22Rv1 (cell line): Measurements from ENCODE around the gene PALD1.

Source experiments
- ZFX ChIP-seq: fragments of 450-650 bp; IDR thresholded peaks from 2 replicates; pipeline ENCODE4 v1.6.1; 2017; ENCODE audit warnings: antibody characterized with exemption, borderline replicate concordance
- TF ChIP-seq, protein P1 (sequence below): fragments of 450-650 bp; IDR thresholded peaks from 2 replicates; pipeline ENCODE4 v1.5.1; 2017; ENCODE audit warnings: mild to moderate bottlenecking

DNA sequence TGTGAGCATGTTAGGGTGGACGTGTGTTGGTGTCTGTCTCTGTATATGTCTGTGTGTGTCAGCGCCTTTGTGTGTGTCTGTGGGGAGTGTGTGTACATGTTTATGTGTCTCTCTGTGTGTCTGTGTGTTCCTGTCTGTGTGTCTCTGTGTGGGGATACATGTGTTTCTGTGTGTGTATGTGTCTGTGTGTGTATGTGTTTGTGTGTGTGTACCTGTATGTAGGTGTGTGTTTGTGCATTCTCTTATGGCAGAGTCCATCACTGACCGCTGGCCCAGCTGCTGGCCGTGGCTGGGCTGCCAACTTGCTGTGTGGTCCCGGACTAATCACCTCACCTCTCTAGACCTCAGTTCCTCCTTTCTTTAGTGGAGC lies 54.6 kb downstream of the PALD1 start:
- TF ChIP-seq, protein P1, sequence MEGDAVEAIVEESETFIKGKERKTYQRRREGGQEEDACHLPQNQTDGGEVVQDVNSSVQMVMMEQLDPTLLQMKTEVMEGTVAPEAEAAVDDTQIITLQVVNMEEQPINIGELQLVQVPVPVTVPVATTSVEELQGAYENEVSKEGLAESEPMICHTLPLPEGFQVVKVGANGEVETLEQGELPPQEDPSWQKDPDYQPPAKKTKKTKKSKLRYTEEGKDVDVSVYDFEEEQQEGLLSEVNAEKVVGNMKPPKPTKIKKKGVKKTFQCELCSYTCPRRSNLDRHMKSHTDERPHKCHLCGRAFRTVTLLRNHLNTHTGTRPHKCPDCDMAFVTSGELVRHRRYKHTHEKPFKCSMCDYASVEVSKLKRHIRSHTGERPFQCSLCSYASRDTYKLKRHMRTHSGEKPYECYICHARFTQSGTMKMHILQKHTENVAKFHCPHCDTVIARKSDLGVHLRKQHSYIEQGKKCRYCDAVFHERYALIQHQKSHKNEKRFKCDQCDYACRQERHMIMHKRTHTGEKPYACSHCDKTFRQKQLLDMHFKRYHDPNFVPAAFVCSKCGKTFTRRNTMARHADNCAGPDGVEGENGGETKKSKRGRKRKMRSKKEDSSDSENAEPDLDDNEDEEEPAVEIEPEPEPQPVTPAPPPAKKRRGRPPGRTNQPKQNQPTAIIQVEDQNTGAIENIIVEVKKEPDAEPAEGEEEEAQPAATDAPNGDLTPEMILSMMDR = no peak
- no peak for TF ChIP-seq ZFX
